ENCODE measurements around the gene TMEM255A.
"Not testable (repeated sequence)": the region's sequence is repeated elsewhere in the genome, so short reads cannot be mapped to it uniquely, and the experiment has no call there.

DNA sequence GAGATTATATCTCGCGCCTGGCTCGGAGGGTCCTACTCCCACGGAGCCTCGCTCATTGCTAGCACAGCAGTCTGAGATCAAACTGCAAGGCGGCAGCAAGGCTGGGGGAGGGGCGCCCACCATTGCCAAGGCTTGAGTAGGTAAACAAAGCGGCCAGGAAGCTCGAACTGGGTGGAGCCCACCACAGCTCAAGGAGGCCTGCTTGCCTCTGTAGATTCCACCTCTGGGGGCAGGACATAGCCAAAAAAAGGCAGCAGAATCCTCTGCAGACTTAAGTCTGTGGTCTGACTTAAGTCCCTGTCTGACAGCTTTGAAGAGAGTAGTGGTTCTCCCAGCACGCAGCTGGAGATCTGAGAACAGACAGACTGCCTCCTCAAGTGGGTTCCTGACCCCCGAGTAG is 33.3 kb upstream of the TMEM255A start:
- TF ChIP-seq CTCF (optimal IDR thresholded peaks at IDR 0.05 in 1 of 3, IDR thresholded peaks at IDR 0.05 in 1 of 3, conservative IDR thresholded peaks at IDR 0.05 in 1 of 3; ENCODE audit: extremely low read depth in 1 of 3, insufficient read depth in 2 of 3, low read length in 3 of 3); EZH2 (IDR thresholded peaks at IDR 0.05; ENCODE audit: low read length): not testable (repeated sequence)

Data from keratinocyte (primary cell).